Breast epithelium (tissue), 3 donors: Measurements from ENCODE around the gene LRRC1.

ENCODE experiments used
- CTCF ChIP-seq, 3 donors: fragments of 450-650 bp; IDR thresholded peaks; one replicate each; pipeline ENCODE4 v1.5.1; 2016 to 2017; ENCODE audit warnings: antibody characterized with exemption in 3 of 3, mild to moderate bottlenecking in 3 of 3, moderate library complexity in 3 of 3
- POLR2A ChIP-seq: fragments of 450-650 bp; IDR thresholded peaks from one replicate; pipeline ENCODE4 v1.6.1; 2016; ENCODE audit warnings: antibody characterized with exemption, mild to moderate bottlenecking, moderate library complexity
- POLR2AphosphoS5 ChIP-seq, 3 donors: sonication (generic); formaldehyde crosslinking; IDR thresholded peaks; one replicate each; pipeline ENCODE4 v1.6.1; 2017; ENCODE audit warnings: antibody characterized with exemption in 3 of 3

- no peak for TF ChIP-seq POLR2AphosphoS5 (IDR thresholded peaks at IDR 0.05)
- TF ChIP-seq CTCF (IDR thresholded peaks at IDR 0.05): no peak
- TF ChIP-seq POLR2A: no peak
Measured at GRCh38 chr6:53962646-53963045, 167.8 kb downstream of the LRRC1 start.
